ENCODE data around the gene PPP1CA. TPM values are rescaled to one million over a fixed set of nuclear protein-coding genes. Genes with fewer than 3 reads are reported as not detected.

PPP1CA gene
- total RNA-seq, 1 donor from 2014 or later, result 145 TPM

DNA sequence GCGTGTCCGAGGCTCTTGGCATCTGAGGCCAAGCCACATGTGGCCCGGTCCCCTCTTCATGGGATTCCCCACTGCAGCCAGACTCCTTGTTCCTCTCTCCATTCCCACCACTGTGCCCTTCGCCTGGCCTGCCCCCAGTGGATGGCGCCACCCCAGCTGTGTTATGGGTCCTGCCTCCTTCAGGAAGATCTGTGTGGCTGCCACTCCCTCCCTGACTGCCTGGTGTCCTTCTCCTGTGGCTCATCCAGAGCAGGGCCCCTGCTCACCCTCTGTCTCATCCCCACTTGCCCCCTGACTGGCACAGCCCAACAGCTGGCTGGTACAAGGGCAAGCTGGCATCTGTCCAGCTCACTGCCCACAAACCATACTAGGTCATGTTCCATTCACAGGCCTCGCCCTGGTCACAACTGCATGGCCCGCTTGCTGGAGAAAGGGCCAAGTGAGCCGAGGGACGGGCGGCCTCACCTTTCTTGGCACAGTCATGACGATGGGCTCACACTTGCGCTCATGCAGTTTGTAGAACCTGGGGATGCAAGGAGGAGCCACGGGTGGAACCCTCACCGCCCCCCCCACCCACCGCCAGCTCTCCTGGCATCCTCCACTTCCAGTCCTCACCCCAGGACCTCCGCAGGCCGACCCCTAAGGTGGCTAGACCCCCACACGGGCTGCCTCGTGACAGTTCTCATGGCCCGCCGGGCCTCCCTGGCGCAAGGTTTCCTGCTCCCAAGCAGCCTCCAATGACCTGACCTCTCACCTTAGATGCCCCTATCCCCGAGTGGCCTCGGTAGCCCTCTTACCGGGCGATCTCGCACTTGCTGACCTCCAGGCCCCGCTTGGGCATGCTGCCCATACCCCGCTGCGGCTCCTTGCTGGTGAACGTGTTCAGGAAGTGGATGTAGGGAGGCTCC lies 37.9 kb upstream of the PPP1CA start:
- peaks cover 2% of the 10 kb centered on the region for H3K4me1 Mint-ChIP-seq (ENCODE audit: low read depth)
- no peaks in the 10 kb centered on the region for H3K36me3 Mint-ChIP-seq (ENCODE audit: insufficient read depth)
- H3K27me3 Mint-ChIP-seq, result no peaks in the 10 kb centered on the region
- TF ChIP-seq, protein P1, sequence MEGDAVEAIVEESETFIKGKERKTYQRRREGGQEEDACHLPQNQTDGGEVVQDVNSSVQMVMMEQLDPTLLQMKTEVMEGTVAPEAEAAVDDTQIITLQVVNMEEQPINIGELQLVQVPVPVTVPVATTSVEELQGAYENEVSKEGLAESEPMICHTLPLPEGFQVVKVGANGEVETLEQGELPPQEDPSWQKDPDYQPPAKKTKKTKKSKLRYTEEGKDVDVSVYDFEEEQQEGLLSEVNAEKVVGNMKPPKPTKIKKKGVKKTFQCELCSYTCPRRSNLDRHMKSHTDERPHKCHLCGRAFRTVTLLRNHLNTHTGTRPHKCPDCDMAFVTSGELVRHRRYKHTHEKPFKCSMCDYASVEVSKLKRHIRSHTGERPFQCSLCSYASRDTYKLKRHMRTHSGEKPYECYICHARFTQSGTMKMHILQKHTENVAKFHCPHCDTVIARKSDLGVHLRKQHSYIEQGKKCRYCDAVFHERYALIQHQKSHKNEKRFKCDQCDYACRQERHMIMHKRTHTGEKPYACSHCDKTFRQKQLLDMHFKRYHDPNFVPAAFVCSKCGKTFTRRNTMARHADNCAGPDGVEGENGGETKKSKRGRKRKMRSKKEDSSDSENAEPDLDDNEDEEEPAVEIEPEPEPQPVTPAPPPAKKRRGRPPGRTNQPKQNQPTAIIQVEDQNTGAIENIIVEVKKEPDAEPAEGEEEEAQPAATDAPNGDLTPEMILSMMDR (IDR thresholded peaks at IDR 0.05; ENCODE audit: unreplicated experiment), result no peak
- H3K9me3 Mint-ChIP-seq (ENCODE audit: low read depth), result no peaks in the 10 kb centered on the region
- no peak overlapping the region for H3K27ac Mint-ChIP-seq
- H3K4me3 Mint-ChIP-seq (ENCODE audit: low read depth), result no peak overlapping the region
- DNase-seq (ENCODE audit: low spot score, unreplicated experiment), result no peak

DNA sequence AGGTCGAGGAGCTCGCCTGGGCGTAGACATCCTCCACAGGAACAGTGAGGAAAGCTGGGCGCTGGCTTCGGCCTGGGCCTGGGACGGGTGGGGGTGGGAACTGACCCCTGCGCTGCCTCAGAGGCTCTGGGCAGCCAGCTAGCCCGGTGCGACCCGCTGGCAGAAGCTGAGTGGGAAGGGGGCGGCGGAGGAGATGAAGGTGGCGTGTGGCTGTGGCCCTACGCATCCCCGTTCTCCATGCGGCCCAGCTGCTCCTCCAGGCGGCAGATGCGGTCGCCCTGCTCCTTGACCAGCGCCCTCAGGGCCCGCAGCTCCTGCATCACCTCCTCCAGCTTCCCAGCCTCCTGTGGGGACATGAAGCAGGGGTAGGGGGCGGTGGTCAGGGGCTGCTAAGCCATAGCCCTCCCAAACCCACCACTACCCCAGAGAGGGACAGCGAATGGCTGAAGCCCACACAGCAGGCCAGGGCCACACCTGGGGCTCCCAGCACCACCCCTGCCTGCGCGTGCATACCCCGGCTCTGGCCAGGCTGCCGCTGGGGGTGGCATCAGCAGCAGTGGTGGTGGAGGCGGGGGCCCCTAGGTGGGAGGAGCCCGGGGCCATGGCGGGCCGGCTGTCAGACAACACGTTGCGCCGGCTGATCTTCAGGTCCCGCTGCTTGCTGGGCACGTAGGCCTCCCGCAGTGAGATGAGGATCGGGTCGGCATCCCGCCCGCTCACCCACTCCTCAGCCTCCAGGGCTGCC lies 36.7 kb upstream of the PPP1CA start:
- Mint-ChIP-seq H3K4me3 (ENCODE audit: low read depth) (no peak overlapping the region), H3K4me1 (ENCODE audit: low read depth) (peaks cover 2% of the 10 kb centered on the region), H3K27ac (no peak overlapping the region), H3K9me3 (ENCODE audit: low read depth) (no peaks in the 10 kb centered on the region), H3K27me3 (no peaks in the 10 kb centered on the region), H3K36me3 (ENCODE audit: insufficient read depth) (no peaks in the 10 kb centered on the region)
- DNase-seq (ENCODE audit: low spot score, unreplicated experiment), result no peak
- TF ChIP-seq, protein P1 (IDR thresholded peaks at IDR 0.05; ENCODE audit: unreplicated experiment), result no peak

DNA sequence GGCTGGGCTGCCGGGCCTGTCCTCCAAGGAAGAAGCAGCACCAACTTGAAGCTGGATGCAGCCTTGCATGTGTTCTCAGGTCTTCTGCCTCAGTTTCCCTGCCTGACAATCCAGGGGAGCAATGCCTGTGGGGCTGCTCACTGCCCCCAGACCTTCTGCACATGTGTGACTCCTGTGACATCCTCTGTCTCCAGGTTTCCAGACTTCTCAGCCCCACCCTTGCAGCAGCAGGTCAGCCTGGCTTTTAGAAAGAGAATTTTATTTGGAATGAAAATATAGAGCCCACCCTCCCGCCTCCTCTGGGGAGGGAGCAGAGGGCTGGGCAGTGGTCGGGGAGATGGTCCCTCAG lies 36.1 kb upstream of the PPP1CA start:
- no peaks in the 10 kb centered on the region for H3K9me3 Mint-ChIP-seq (ENCODE audit: low read depth)
- TF ChIP-seq, protein P1 (IDR thresholded peaks at IDR 0.05; ENCODE audit: unreplicated experiment), result no peak
- no peak for DNase-seq (ENCODE audit: low spot score, unreplicated experiment)
- peaks cover 2% of the 10 kb centered on the region for H3K4me1 Mint-ChIP-seq (ENCODE audit: low read depth)
- no peaks in the 10 kb centered on the region for H3K36me3 Mint-ChIP-seq (ENCODE audit: insufficient read depth)
- no peaks in the 10 kb centered on the region for H3K27me3 Mint-ChIP-seq
- no peak overlapping the region for H3K4me3 Mint-ChIP-seq (ENCODE audit: low read depth)
- H3K27ac Mint-ChIP-seq, result no peak overlapping the region

DNA sequence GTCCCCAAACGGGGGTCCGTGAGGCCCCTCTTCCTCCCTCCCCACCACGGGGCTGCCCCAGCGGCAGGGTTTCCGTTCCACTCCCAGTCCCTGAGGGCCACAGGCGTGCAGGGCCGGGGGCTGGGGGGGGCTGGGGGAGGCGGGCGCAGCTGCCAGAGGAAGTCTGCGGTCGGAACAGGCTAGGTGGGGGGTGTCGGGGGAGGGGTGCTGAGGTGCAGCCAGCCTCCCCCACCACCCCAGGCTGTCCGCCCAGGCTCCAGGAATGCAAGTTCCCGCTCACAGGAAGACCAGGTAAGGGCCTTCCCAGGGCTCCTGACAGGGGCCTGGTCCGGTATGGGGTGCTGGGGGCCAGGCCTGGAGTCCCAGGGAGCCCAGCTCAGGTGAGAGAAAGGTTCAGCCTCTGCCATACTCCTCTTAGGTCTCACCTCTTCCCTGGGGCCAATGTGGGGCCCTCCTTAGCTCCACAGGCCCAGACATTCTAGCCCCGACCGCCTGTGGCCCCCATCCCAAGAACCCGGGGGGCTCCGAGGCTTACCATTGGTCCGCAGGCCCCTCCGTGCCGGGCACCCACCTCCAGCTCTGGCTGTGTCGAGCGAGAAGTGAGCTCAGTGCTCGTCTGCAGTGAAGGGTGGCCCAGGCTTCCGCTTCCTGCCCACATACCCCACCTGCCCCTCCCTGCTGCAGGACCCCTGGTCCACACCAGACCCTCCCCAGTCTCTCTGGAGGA lies 35.6 kb upstream of the PPP1CA start, which contains the start of gene PTPRCAP:
Gene PTPRCAP, minus strand, starts transcription at position 601 of the 727 bp plus-strand sequence. Its CDS starts 63 bp downstream, at position 538.
- no peak within 1 kb of the TSS for H3K27ac Mint-ChIP-seq
- TF ChIP-seq, protein P1 (IDR thresholded peaks at IDR 0.05; ENCODE audit: unreplicated experiment), result no peak
- H3K9me3 Mint-ChIP-seq (ENCODE audit: low read depth), result no peaks in the 10 kb centered on the region
- H3K27me3 Mint-ChIP-seq, result no peaks in the 10 kb centered on the region
- H3K4me1 Mint-ChIP-seq (ENCODE audit: low read depth), result no peaks in the 10 kb centered on the region
- no peak for DNase-seq (ENCODE audit: low spot score, unreplicated experiment)
- H3K36me3 Mint-ChIP-seq (ENCODE audit: insufficient read depth), result no peaks in the 10 kb centered on the region
- no peak within 1 kb of the TSS for H3K4me3 Mint-ChIP-seq (ENCODE audit: low read depth)

All from progenitor cell of endocrine pancreas (in vitro differentiated cells).